Natural killer cell (primary cell): ENCODE results near the gene RBCK1. TPM values are rescaled to one million over a fixed set of nuclear protein-coding genes. Genes with fewer than 3 reads are reported as not detected.

ENCODE experiments used
- ATAC-seq, 3 donors: fragments of 150-1000 bp in 2 of 3; fragments of 200-7000 bp in 1 of 3; cut with Tn5 transposase; 1 replicate in 1 of 3; 2 replicates in 2 of 3; pipeline ENCODE4 v1.10.0; 2021; ENCODE audit warnings: mild to moderate bottlenecking in 2 of 3, moderate library complexity in 2 of 3
- DNase-seq, 2 donors: peaks; one replicate each; pipeline versions ENCODE4 v3.0.0 to v3.0.0-alpha.2; 2013 to 2021; ENCODE audit warnings: mixed read lengths in 1 of 2
- H3K27ac ChIP-seq: one replicate; pipeline ENCODE4 v1.5.1; 2013; ENCODE audit warnings: mild to moderate bottlenecking, low read length
- H3K27me3 ChIP-seq: one replicate; pipeline ENCODE4 v1.6.1; 2013; ENCODE audit warnings: low read length; ENCODE audit not compliant: control insufficient read depth, insufficient read depth
- H3K36me3 ChIP-seq: one replicate; pipeline ENCODE4 v1.6.1; 2013; ENCODE audit warnings: low read length; ENCODE audit not compliant: control insufficient read depth, insufficient read depth
- H3K4me1 ChIP-seq: one replicate; pipeline ENCODE4 v1.6.1; 2013; ENCODE audit warnings: low read length; ENCODE audit not compliant: control insufficient read depth, insufficient read depth
- H3K4me3 ChIP-seq: one replicate; pipeline ENCODE4 v1.5.1; 2013; ENCODE audit warnings: low read length
- H3K9me3 ChIP-seq: one replicate; pipeline ENCODE4 v1.6.1; 2013; ENCODE audit warnings: low read length; ENCODE audit not compliant: control insufficient read depth, insufficient read depth
- H3K27ac Mint-ChIP-seq, 2 donors: one replicate each; pipeline ENCODE4 v1.8.0; 2022; ENCODE audit warnings: mild to moderate bottlenecking in 2 of 2, mixed read lengths in 2 of 2, moderate library complexity in 1 of 2
- H3K27me3 Mint-ChIP-seq, 2 donors: one replicate each; pipeline ENCODE4 v1.8.0; 2022; ENCODE audit warnings: low read depth in 2 of 2, mixed read lengths in 2 of 2
- H3K36me3 Mint-ChIP-seq: one replicate; pipeline ENCODE4 v1.8.0; 2022; ENCODE audit warnings: mixed read lengths
- H3K4me1 Mint-ChIP-seq, 2 donors: one replicate each; pipeline ENCODE4 v1.8.0; 2022; ENCODE audit warnings: mixed read lengths in 2 of 2
- H3K4me3 Mint-ChIP-seq: one replicate; pipeline ENCODE4 v1.8.0; 2022; ENCODE audit warnings: mild to moderate bottlenecking, moderate library complexity, mixed read lengths
- H3K9me3 Mint-ChIP-seq, 2 donors: one replicate each; pipeline ENCODE4 v1.8.0; 2022; ENCODE audit warnings: mixed read lengths in 2 of 2
- CTCF ChIP-seq: fragments of 200-600 bp; IDR thresholded peaks from one replicate; pipeline ENCODE4 v1.8.0; 2022; ENCODE audit warnings: antibody characterized with exemption
- WGBS: methylation state at CpG from one replicate; pipeline ENCODE4 v1.1.7; 2013; ENCODE audit warnings: missing lambda C conversion rate; ENCODE audit not compliant: insufficient coverage; 5-methylcytosine and 5-hydroxymethylcytosine counted together
- intact Hi-C: fragments of 100-400 bp; cut with micrococcal nuclease; formaldehyde crosslinking; loops from one replicate; pipeline ENCODE4 v1.14.2; 2022
- total RNA-seq, 4 donors: library from RNA; stranded (reverse); fragments of 120-200 nt in 1 of 4; gene quantifications; one replicate each; pipeline versions ENCODE4 v1.2.3 to v1.2.4, GENCODE V29; 2013 to 2022

RBCK1 gene
- total RNA-seq, 3 donors from 2014 or later (not counting 1 experiment from before 2014, with no cell fraction given) = 102 to 131 (median 104) TPM

GRCh38 chr20:460180-460579, 52.1 kb downstream of the RBCK1 start:
- WGBS = 39% methylated on average over 2 of the region's 3 CpGs

GRCh38 chr20:460707-461106, 52.6 kb downstream of the RBCK1 start:
- Mint-ChIP-seq H3K27ac (peak overlapping the region; percentile 90 to 92), H3K9me3 (no peaks in the 10 kb centered on the region), H3K27me3 (no peaks in the 10 kb centered on the region), H3K36me3 (no peaks in the 10 kb centered on the region), H3K4me3 (peak overlapping the region; percentile 75), H3K4me1 (peaks cover 34 to 47% of the 10 kb centered on the region in 2 donors)
- TF ChIP-seq CTCF = no peak
- no peak for DNase-seq
- no peak overlapping the region for H3K4me3 ChIP-seq
- WGBS = 100% methylated on average over 1 of the region's 2 CpGs
- H3K4me1 ChIP-seq = peaks cover 18% of the 10 kb centered on the region
- no peaks in the 10 kb centered on the region for H3K9me3 ChIP-seq
- no peaks in the 10 kb centered on the region for H3K36me3 ChIP-seq
- no peaks in the 10 kb centered on the region for H3K27me3 ChIP-seq
- intact Hi-C loops = loop anchor here (5.0 kb wide), 1 partner anchor 108 kb away; no protein-coding TSS in a partner anchor
- no peak for ATAC-seq
- H3K27ac ChIP-seq = no peak overlapping the region

More at GRCh38 chr20:460180-460579, 52.1 kb downstream of the RBCK1 start:
- ATAC-seq = no peak
- Histone ChIP-seq H3K27ac (no peak overlapping the region), H3K4me3 (no peak overlapping the region), H3K9me3 (no peaks in the 10 kb centered on the region), H3K27me3 (no peaks in the 10 kb centered on the region), H3K36me3 (no peaks in the 10 kb centered on the region), H3K4me1 (peaks cover 18% of the 10 kb centered on the region)
- no peaks in the 10 kb centered on the region for H3K9me3 Mint-ChIP-seq
- H3K27me3 Mint-ChIP-seq = no peaks in the 10 kb centered on the region
- peaks cover 34 to 47% of the 10 kb centered on the region in 2 donors for H3K4me1 Mint-ChIP-seq
- no peak for DNase-seq
- no peak for TF ChIP-seq CTCF
- no peaks in the 10 kb centered on the region for H3K36me3 Mint-ChIP-seq
- peak overlapping the region; percentile 90 to 92 for H3K27ac Mint-ChIP-seq
- intact Hi-C loops = loop anchor here (5.0 kb wide), 1 partner anchor 108 kb away; no protein-coding TSS in a partner anchor
- peak overlapping the region; percentile 75 for H3K4me3 Mint-ChIP-seq

- Mint-ChIP-seq H3K27me3 (no peaks in the 10 kb centered on the region), H3K36me3 (no peaks in the 10 kb centered on the region), H3K4me3 (peak overlapping the region; percentile 97), H3K9me3 (no peaks in the 10 kb centered on the region), H3K4me1 (peaks cover 34 to 47% of the 10 kb centered on the region in 2 donors), H3K27ac (peak overlapping the region; percentile 90 to 92)
- H3K4me1 ChIP-seq = peaks cover 18% of the 10 kb centered on the region
- ATAC-seq (peak; percentile 29 to 48 (median 30)), DNase-seq (peak in 1 of 2 donors; percentile 68)
- no peaks in the 10 kb centered on the region for H3K36me3 ChIP-seq
- TF ChIP-seq CTCF = no peak
- H3K27me3 ChIP-seq = no peaks in the 10 kb centered on the region
- intact Hi-C loops = loop anchor here (1.0 to 5.0 kb wide), 2 partner anchors 54 to 109 kb away; no protein-coding TSS in a partner anchor
- H3K9me3 ChIP-seq = no peaks in the 10 kb centered on the region
- WGBS = 12% methylated on average over 59 of the region's 60 CpGs
- H3K4me3 ChIP-seq = peak overlapping the region; percentile 81
- H3K27ac ChIP-seq = peak overlapping the region; percentile 79
These were observed 53.4 kb downstream of the RBCK1 start for GRCh38 chr20:461254-462198.
